Measurements from ENCODE around the gene PEPD. TPM values are rescaled to one million over a fixed set of nuclear protein-coding genes. Genes with fewer than 3 reads are reported as not detected.

Gene PEPD
- polyA plus RNA-seq, 1 donor from 2014 or later = 43.9 TPM

DNA sequence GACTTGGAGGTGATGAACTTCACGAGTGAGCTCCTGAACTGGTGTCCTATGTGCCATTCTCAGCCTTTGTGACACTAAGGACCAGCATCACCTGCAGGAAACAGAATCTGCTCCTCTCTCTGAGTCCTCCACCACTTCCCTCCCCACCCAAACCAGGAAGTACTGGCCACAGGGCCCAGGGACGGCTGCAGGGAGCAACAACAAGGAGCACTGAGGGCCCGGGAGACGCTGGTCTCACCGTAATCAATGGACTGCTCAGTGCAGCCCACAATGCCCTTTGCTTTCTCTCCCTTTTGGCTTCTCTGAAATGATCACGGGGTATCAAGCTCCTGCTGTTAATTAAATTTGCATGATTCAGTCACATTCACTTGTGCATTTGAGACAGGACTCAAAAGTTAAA, 18.6 kb downstream of the PEPD start:
- Histone ChIP-seq H3K9me3 (ENCODE audit: low read length) (no peaks in the 10 kb centered on the region), H3F3A (ENCODE audit: insufficient read depth, low read length, poor library complexity, severe bottlenecking) (no peaks in the 10 kb centered on the region), H2AFZ (ENCODE audit: low read depth, low read length) (no peak overlapping the region), H3K27me3 (ENCODE audit: insufficient read depth, low read depth, low read length) (no peaks in the 10 kb centered on the region), H4K20me1 (ENCODE audit: insufficient read depth) (no peaks in the 10 kb centered on the region), H3K4me2 (ENCODE audit: low read length) (no peak overlapping the region), H3K9me2 (ENCODE audit: insufficient read depth, low read length) (no peaks in the 10 kb centered on the region), H3K36me3 (ENCODE audit: insufficient read depth, low read length) (no peaks in the 10 kb centered on the region), H3K9ac (ENCODE audit: low read length) (no peak overlapping the region), H3K79me2 (replicated peaks; ENCODE audit: insufficient read depth, low read length) (no peaks in the 10 kb centered on the region), H3K4me3 (ENCODE audit: low read length) (no peak overlapping the region), H3K27ac (ENCODE audit: low read length) (no peak overlapping the region)
- TF ChIP-seq EZH2 (IDR thresholded peaks at IDR 0.05; ENCODE audit: borderline replicate concordance, insufficient read depth, low read length, poor library complexity, severe bottlenecking) (no peak), SMC3 (conservative IDR thresholded peaks at IDR 0.05; ENCODE audit: poor library complexity) (no peak), POLR2AphosphoS5 (IDR thresholded peaks at IDR 0.05) (no peak), RAD21 (conservative IDR thresholded peaks at IDR 0.05) (no peak), MXI1 (conservative IDR thresholded peaks at IDR 0.05; ENCODE audit: poor library complexity, severe bottlenecking) (no peak), EP300 (conservative IDR thresholded peaks at IDR 0.05; ENCODE audit: poor library complexity, severe bottlenecking) (no peak), TAF1 (IDR thresholded peaks at IDR 0.05; ENCODE audit: low read depth) (no peak)
- TF ChIP-seq, protein P1, sequence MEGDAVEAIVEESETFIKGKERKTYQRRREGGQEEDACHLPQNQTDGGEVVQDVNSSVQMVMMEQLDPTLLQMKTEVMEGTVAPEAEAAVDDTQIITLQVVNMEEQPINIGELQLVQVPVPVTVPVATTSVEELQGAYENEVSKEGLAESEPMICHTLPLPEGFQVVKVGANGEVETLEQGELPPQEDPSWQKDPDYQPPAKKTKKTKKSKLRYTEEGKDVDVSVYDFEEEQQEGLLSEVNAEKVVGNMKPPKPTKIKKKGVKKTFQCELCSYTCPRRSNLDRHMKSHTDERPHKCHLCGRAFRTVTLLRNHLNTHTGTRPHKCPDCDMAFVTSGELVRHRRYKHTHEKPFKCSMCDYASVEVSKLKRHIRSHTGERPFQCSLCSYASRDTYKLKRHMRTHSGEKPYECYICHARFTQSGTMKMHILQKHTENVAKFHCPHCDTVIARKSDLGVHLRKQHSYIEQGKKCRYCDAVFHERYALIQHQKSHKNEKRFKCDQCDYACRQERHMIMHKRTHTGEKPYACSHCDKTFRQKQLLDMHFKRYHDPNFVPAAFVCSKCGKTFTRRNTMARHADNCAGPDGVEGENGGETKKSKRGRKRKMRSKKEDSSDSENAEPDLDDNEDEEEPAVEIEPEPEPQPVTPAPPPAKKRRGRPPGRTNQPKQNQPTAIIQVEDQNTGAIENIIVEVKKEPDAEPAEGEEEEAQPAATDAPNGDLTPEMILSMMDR (IDR thresholded peaks at IDR 0.05; ENCODE audit: poor library complexity, severe bottlenecking) = no peak
- TF ChIP-seq, protein P2, sequence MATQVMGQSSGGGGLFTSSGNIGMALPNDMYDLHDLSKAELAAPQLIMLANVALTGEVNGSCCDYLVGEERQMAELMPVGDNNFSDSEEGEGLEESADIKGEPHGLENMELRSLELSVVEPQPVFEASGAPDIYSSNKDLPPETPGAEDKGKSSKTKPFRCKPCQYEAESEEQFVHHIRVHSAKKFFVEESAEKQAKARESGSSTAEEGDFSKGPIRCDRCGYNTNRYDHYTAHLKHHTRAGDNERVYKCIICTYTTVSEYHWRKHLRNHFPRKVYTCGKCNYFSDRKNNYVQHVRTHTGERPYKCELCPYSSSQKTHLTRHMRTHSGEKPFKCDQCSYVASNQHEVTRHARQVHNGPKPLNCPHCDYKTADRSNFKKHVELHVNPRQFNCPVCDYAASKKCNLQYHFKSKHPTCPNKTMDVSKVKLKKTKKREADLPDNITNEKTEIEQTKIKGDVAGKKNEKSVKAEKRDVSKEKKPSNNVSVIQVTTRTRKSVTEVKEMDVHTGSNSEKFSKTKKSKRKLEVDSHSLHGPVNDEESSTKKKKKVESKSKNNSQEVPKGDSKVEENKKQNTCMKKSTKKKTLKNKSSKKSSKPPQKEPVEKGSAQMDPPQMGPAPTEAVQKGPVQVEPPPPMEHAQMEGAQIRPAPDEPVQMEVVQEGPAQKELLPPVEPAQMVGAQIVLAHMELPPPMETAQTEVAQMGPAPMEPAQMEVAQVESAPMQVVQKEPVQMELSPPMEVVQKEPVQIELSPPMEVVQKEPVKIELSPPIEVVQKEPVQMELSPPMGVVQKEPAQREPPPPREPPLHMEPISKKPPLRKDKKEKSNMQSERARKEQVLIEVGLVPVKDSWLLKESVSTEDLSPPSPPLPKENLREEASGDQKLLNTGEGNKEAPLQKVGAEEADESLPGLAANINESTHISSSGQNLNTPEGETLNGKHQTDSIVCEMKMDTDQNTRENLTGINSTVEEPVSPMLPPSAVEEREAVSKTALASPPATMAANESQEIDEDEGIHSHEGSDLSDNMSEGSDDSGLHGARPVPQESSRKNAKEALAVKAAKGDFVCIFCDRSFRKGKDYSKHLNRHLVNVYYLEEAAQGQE (IDR thresholded peaks at IDR 0.05; ENCODE audit: borderline replicate concordance) = no peak

DNA sequence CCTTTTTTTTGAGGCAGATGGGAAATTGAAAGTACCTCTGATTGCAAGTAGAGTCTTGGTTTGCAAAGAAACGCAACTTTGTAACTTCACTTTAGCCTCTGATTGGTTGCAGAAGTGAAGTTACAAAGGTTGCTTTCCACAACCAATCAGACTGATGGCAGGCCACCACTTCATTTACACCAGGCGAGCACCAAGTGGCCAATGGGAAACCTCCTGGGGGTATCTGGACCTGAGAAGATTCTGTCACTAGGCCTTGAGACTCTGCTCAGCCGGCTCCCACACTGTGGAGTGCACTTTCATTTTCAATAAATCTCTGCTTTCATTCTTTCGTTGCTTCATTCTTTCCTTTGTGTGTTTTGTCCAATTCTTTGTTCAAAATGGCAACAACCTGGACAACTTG, 19.1 kb downstream of the PEPD start:
- TF ChIP-seq POLR2AphosphoS5 (IDR thresholded peaks at IDR 0.05) = no peak
- no peak for TF ChIP-seq RAD21 (conservative IDR thresholded peaks at IDR 0.05)
- TF ChIP-seq, protein P2 (IDR thresholded peaks at IDR 0.05; ENCODE audit: borderline replicate concordance) = no peak
- TF ChIP-seq EP300 (conservative IDR thresholded peaks at IDR 0.05; ENCODE audit: poor library complexity, severe bottlenecking) = no peak
- TF ChIP-seq EZH2 (IDR thresholded peaks at IDR 0.05; ENCODE audit: borderline replicate concordance, insufficient read depth, low read length, poor library complexity, severe bottlenecking) = no peak
- TF ChIP-seq TAF1 (IDR thresholded peaks at IDR 0.05; ENCODE audit: low read depth) = no peak
- TF ChIP-seq, protein P1 (IDR thresholded peaks at IDR 0.05; ENCODE audit: poor library complexity, severe bottlenecking) = no peak
- no peak for TF ChIP-seq MXI1 (conservative IDR thresholded peaks at IDR 0.05; ENCODE audit: poor library complexity, severe bottlenecking)
- TF ChIP-seq SMC3 (conservative IDR thresholded peaks at IDR 0.05; ENCODE audit: poor library complexity) = no peak
- no peaks in the 10 kb centered on the region for H3K9me3 ChIP-seq (ENCODE audit: low read length)
- no peaks in the 10 kb centered on the region for H3K36me3 ChIP-seq (ENCODE audit: insufficient read depth, low read length)
- no peak overlapping the region for H3K4me2 ChIP-seq (ENCODE audit: low read length)
- H3K27ac ChIP-seq (ENCODE audit: low read length) = no peak overlapping the region
- H3K9ac ChIP-seq (ENCODE audit: low read length) = no peak overlapping the region
- H3F3A ChIP-seq (ENCODE audit: insufficient read depth, low read length, poor library complexity, severe bottlenecking) = no peaks in the 10 kb centered on the region
- no peaks in the 10 kb centered on the region for H3K27me3 ChIP-seq (ENCODE audit: insufficient read depth, low read depth, low read length)
- no peak overlapping the region for H3K4me3 ChIP-seq (ENCODE audit: low read length)
- H3K9me2 ChIP-seq (ENCODE audit: insufficient read depth, low read length) = no peaks in the 10 kb centered on the region
- no peak overlapping the region for H2AFZ ChIP-seq (ENCODE audit: low read depth, low read length)
- no peaks in the 10 kb centered on the region for H3K79me2 ChIP-seq (replicated peaks; ENCODE audit: insufficient read depth, low read length)
- H4K20me1 ChIP-seq (ENCODE audit: insufficient read depth) = no peaks in the 10 kb centered on the region
